ENCODE results near the gene PPFIBP1. TPM values are rescaled to one million over a fixed set of nuclear protein-coding genes. Genes with fewer than 3 reads are reported as not detected.

PPFIBP1 gene
- total RNA-seq, 2 donors from 2014 or later = 40.1 to 44.7 TPM

DNA sequence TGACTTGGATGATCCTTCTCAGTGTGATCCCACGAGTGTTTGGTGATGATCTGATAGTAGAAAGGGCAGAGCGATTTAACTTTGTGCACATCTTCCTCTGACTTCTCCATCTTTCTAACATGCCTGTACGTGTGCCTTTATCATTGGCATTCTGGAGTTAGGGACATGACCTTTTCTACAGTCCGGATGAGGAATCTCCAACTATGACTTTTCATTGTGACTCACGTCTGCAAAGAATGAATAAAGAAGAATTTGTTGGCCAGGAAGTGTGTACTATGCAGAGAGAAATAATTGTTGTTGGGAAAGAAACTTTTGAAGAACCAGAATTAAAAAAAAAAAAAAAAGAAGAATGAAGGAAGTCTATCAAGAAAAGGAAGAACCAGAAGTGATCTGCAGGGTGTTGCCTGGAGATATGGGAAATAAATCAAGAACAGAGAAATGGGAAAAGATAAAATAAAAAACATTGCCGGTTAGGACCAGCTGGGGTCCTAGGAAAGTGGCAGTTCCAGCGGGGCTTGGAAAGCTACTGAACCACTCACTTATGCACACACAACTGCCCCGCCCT is 25.3 kb downstream of the PPFIBP1 start:
- H3K4me1 ChIP-seq = peaks cover 5% of the 10 kb centered on the region
- H3K27me3 ChIP-seq = no peaks in the 10 kb centered on the region
- TF ChIP-seq, protein P1, sequence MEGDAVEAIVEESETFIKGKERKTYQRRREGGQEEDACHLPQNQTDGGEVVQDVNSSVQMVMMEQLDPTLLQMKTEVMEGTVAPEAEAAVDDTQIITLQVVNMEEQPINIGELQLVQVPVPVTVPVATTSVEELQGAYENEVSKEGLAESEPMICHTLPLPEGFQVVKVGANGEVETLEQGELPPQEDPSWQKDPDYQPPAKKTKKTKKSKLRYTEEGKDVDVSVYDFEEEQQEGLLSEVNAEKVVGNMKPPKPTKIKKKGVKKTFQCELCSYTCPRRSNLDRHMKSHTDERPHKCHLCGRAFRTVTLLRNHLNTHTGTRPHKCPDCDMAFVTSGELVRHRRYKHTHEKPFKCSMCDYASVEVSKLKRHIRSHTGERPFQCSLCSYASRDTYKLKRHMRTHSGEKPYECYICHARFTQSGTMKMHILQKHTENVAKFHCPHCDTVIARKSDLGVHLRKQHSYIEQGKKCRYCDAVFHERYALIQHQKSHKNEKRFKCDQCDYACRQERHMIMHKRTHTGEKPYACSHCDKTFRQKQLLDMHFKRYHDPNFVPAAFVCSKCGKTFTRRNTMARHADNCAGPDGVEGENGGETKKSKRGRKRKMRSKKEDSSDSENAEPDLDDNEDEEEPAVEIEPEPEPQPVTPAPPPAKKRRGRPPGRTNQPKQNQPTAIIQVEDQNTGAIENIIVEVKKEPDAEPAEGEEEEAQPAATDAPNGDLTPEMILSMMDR (IDR thresholded peaks at IDR 0.05) = no peak
- H3K36me3 ChIP-seq = no peaks in the 10 kb centered on the region
- peak overlapping the region in 1 of 2 donors; percentile 29 for H3K9ac ChIP-seq (ENCODE audit: low read depth in 2 of 2, low read length in 2 of 2)
- intact Hi-C loops (cut with DNase I) = no loop called here
- H3K9me3 ChIP-seq = no peaks in the 10 kb centered on the region
- no peak overlapping the region for H3K4me3 ChIP-seq
- no peak overlapping the region for H3K27ac ChIP-seq
- DNase-seq = no peak

GRCh38 chr12:27549801-27550652 is 26.0 kb downstream of the PPFIBP1 start:
- TF ChIP-seq, protein P1 (IDR thresholded peaks at IDR 0.05) = no peak
- intact Hi-C loops (cut with DNase I) = no loop called here
- H3K9ac ChIP-seq (ENCODE audit: low read depth in 2 of 2, low read length in 2 of 2) = peak overlapping the region in 1 of 2 donors; percentile 29
- H3K4me3 ChIP-seq = no peak overlapping the region
- peak; percentile 78 for DNase-seq
- no peak overlapping the region for H3K27ac ChIP-seq
- H3K27me3 ChIP-seq = no peaks in the 10 kb centered on the region
- no peaks in the 10 kb centered on the region for H3K36me3 ChIP-seq
- peaks cover 5% of the 10 kb centered on the region for H3K4me1 ChIP-seq
- H3K9me3 ChIP-seq = no peaks in the 10 kb centered on the region

DNA sequence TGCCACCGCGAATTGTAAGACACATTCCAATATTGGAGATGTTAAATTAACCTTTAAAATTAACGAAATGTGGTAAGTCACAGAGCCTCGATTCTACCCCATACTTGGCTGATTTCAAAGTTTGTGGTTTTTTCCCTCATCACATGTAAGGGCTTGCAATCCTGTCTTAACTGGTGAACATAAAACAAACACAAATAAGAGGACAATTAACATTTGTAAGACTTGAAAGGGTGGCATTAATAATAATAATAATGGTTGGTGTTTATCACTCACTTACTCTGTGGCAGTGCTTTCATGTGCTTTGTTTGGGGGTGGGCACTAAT is 26.6 kb downstream of the PPFIBP1 start:
- peaks cover 5% of the 10 kb centered on the region for H3K4me1 ChIP-seq
- TF ChIP-seq, protein P1 (IDR thresholded peaks at IDR 0.05) = no peak
- no peaks in the 10 kb centered on the region for H3K9me3 ChIP-seq
- H3K27ac ChIP-seq = no peak overlapping the region
- intact Hi-C loops (cut with DNase I) = no loop called here
- no peak for DNase-seq
- no peaks in the 10 kb centered on the region for H3K27me3 ChIP-seq
- no peak overlapping the region for H3K9ac ChIP-seq (ENCODE audit: low read depth in 2 of 2, low read length in 2 of 2)
- H3K4me3 ChIP-seq = no peak overlapping the region
- no peaks in the 10 kb centered on the region for H3K36me3 ChIP-seq

DNA sequence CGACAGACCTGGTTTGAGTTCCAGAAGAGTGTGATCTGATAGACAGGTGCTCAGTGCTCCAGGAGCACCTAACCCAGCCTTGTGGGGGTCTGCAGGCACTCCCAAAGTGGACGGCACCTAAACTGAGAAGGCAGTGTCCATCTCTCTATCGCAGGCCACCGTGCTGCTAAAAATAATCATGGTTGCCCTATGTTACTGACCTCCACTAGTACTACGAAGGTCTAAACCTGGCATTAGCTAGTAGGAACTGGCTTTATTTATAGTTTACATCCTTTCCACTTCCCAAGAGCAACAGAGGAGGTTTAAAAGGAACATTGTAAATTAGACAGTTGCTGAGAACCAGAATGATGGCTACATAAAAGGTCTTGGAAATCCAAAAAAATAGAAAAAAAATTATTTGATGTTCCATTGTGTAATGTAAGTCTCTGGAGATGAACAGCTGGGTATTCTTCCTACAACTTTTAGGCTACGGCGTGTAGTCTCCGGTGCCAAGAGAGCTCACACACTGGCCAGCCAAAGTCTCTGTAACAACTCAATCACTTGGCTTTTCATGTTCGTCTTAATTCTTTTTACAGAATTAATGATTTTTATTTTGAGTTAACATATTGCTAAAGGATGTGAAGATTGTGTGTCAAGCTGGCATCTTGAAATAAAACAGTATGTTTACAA is 27.3 kb downstream of the PPFIBP1 start:
- intact Hi-C loops (cut with DNase I) = no loop called here
- DNase-seq = no peak
- TF ChIP-seq, protein P1 (IDR thresholded peaks at IDR 0.05) = no peak
- Histone ChIP-seq H3K36me3 (no peaks in the 10 kb centered on the region), H3K27ac (no peak overlapping the region), H3K27me3 (no peaks in the 10 kb centered on the region), H3K9me3 (no peaks in the 10 kb centered on the region), H3K9ac (ENCODE audit: low read depth in 2 of 2, low read length in 2 of 2) (no peak overlapping the region), H3K4me3 (no peak overlapping the region), H3K4me1 (peaks cover 5% of the 10 kb centered on the region)

DNA sequence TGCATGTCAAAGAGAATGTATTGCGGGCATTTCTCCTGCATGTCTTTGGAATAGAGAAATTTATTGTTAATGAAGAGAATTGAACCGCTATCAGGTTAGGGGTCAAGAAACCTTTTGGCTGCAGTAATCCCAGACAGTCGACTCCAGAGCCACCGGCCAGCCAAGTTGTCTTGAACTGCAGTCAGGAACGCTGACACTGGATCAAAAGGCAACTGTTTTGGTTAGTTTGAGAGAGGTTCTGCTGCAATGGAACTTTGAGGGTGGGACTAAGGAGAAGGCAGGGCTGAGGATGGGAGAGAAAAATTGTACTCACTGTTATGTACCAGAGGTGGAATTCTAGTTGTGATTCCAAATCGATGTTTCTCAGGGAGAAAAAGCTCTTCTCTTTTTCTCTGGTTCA is 28.2 kb downstream of the PPFIBP1 start:
- TF ChIP-seq, protein P1 (IDR thresholded peaks at IDR 0.05) = no peak
- Histone ChIP-seq H3K9me3 (no peaks in the 10 kb centered on the region), H3K27ac (no peak overlapping the region), H3K27me3 (no peaks in the 10 kb centered on the region), H3K4me1 (peaks cover 5% of the 10 kb centered on the region), H3K36me3 (no peaks in the 10 kb centered on the region), H3K9ac (ENCODE audit: low read depth in 2 of 2, low read length in 2 of 2) (no peak overlapping the region), H3K4me3 (no peak overlapping the region)
- DNase-seq = no peak
- intact Hi-C loops (cut with DNase I) = no loop called here

Data from colonic mucosa (tissue), 4 donors.